Rectal smooth muscle tissue (tissue), 1 donor: Measurements from ENCODE around the gene RPLP1.
"Not testable (repeated sequence)": the region's sequence is repeated elsewhere in the genome, so short reads cannot be mapped to it uniquely, and the experiment has no call there.

ENCODE experiments used
- H3K27ac ChIP-seq: one replicate; pipeline ENCODE4 v1.7.0; 2013; ENCODE audit warnings: low read depth, low read length, inconsistent platforms
- H3K27me3 ChIP-seq: one replicate; pipeline ENCODE4 v1.7.0; 2013; ENCODE audit warnings: low read length; ENCODE audit not compliant: control insufficient read depth, insufficient read depth
- H3K36me3 ChIP-seq: one replicate; pipeline ENCODE4 v1.7.0; 2013; ENCODE audit warnings: low read length; ENCODE audit not compliant: control insufficient read depth, insufficient read depth
- H3K4me1 ChIP-seq: one replicate; pipeline ENCODE4 v1.7.0; 2013; ENCODE audit warnings: low read length; ENCODE audit not compliant: control insufficient read depth, insufficient read depth
- H3K4me3 ChIP-seq: one replicate; pipeline ENCODE4 v1.7.0; 2013; ENCODE audit warnings: low read length
- H3K9ac ChIP-seq: one replicate; pipeline ENCODE4 v1.7.0; 2013; ENCODE audit warnings: low read length

The RPLP1 gene

GRCh38 chr15:69450221-69450620 is 2.4 kb upstream of the RPLP1 start:
- H3K4me1 ChIP-seq: peaks cover 12% of the 10 kb centered on the region
- not testable (repeated sequence) for H3K4me3 ChIP-seq, H3K36me3 ChIP-seq, H3K27ac ChIP-seq, H3K9ac ChIP-seq, H3K27me3 ChIP-seq

- Histone ChIP-seq H3K27ac (no peak overlapping the region), H3K4me3 (no peak overlapping the region)
Measured at GRCh38 chr15:69450968-69451695, 1.5 kb upstream of the RPLP1 start.

GRCh38 chr15:69451951-69452691 is 497 bp upstream of the RPLP1 start:
- Histone ChIP-seq H3K4me3 (peak overlapping the region; percentile 91), H3K4me1 (peaks cover 12% of the 10 kb centered on the region), H3K27me3 (no peaks in the 10 kb centered on the region), H3K36me3 (peaks cover 8% of the 10 kb centered on the region), H3K27ac (peak overlapping the region; percentile 92), H3K9ac (peak overlapping the region; percentile 64)

More at GRCh38 chr15:69450968-69451695, 1.5 kb upstream of the RPLP1 start:
- Histone ChIP-seq H3K27me3 (no peaks in the 10 kb centered on the region), H3K4me1 (peaks cover 12% of the 10 kb centered on the region), H3K36me3 (peaks cover 7% of the 10 kb centered on the region), H3K9ac (no peak overlapping the region)

GRCh38 chr15:69454953-69455352 is 2.3 kb downstream of the RPLP1 start:
- H3K4me1 ChIP-seq: peaks cover 12% of the 10 kb centered on the region
- H3K4me3 ChIP-seq: no peak overlapping the region
- H3K36me3 ChIP-seq: peaks cover 8% of the 10 kb centered on the region
- H3K27me3 ChIP-seq: no peaks in the 10 kb centered on the region
- H3K9ac ChIP-seq: no peak overlapping the region
- H3K27ac ChIP-seq: no peak overlapping the region

- Histone ChIP-seq H3K9ac (no peak overlapping the region), H3K4me1 (peaks cover 12% of the 10 kb centered on the region), H3K4me3 (no peak overlapping the region), H3K27me3 (no peaks in the 10 kb centered on the region), H3K36me3 (peaks cover 8% of the 10 kb centered on the region), H3K27ac (no peak overlapping the region)
Measured at GRCh38 chr15:69456208-69457166, 3.9 kb downstream of the RPLP1 start.

GRCh38 chr15:69457304-69458280 is 5.0 kb downstream of the RPLP1 start:
- Histone ChIP-seq H3K4me1 (peaks cover 9% of the 10 kb centered on the region), H3K9ac (no peak overlapping the region), H3K36me3 (peaks cover 8% of the 10 kb centered on the region), H3K27me3 (no peaks in the 10 kb centered on the region), H3K27ac (no peak overlapping the region), H3K4me3 (no peak overlapping the region)

GRCh38 chr15:69459066-69459465 is 6.4 kb downstream of the RPLP1 start:
- Histone ChIP-seq H3K4me1 (peaks cover 17% of the 10 kb centered on the region), H3K9ac (no peak overlapping the region), H3K27me3 (no peaks in the 10 kb centered on the region), H3K4me3 (no peak overlapping the region), H3K36me3 (peaks cover 8% of the 10 kb centered on the region), H3K27ac (no peak overlapping the region)

- H3K9ac ChIP-seq: no peak overlapping the region
- peaks cover 8% of the 10 kb centered on the region for H3K4me1 ChIP-seq
- H3K27ac ChIP-seq: no peak overlapping the region
- H3K27me3 ChIP-seq: no peaks in the 10 kb centered on the region
- no peak overlapping the region for H3K4me3 ChIP-seq
- H3K36me3 ChIP-seq: peaks cover 6% of the 10 kb centered on the region
Measured at GRCh38 chr15:69460481-69460880, 7.9 kb downstream of the RPLP1 start.

- peaks cover 8% of the 10 kb centered on the region for H3K4me1 ChIP-seq
- H3K9ac ChIP-seq: peak overlapping the region; percentile 78
- peak overlapping the region; percentile 93 for H3K27ac ChIP-seq
Measured at GRCh38 chr15:69462030-69462492, 9.4 kb downstream of the RPLP1 start.

GRCh38 chr15:69462493-69463181 is 10.0 kb downstream of the RPLP1 start:
- Histone ChIP-seq H3K4me3 (peak overlapping the region; percentile 94), H3K27me3 (no peaks in the 10 kb centered on the region), H3K36me3 (no peaks in the 10 kb centered on the region), H3K27ac (peak overlapping the region; percentile 93), H3K4me1 (peaks cover 8% of the 10 kb centered on the region), H3K9ac (peak overlapping the region; percentile 96)

More at GRCh38 chr15:69462030-69462492, 9.4 kb downstream of the RPLP1 start:
- Histone ChIP-seq H3K36me3 (no peaks in the 10 kb centered on the region), H3K4me3 (peak overlapping the region; percentile 59), H3K27me3 (no peaks in the 10 kb centered on the region)
